ENCODE measurements around the gene HAPLN3. TPM values are rescaled to one million over a fixed set of nuclear protein-coding genes. Genes with fewer than 3 reads are reported as not detected.

The HAPLN3 gene
- total RNA-seq, 1 donor from 2014 or later, result 78.2 TPM

- peaks cover 4% of the 10 kb centered on the region for H3K27me3 Mint-ChIP-seq (ENCODE audit: low read depth)
These were observed 20.7 kb downstream of the HAPLN3 start for GRCh38 chr15:88874684-88875083.

GRCh38 chr15:88874275-88874674 lies 21.1 kb downstream of the HAPLN3 start:
- Mint-ChIP-seq H3K4me3 (ENCODE audit: unreplicated experiment) (no peak overlapping the region), H3K27ac (ENCODE audit: unreplicated experiment) (no peak overlapping the region), H3K4me1 (ENCODE audit: low read depth) (peaks cover 4% of the 10 kb centered on the region), H3K36me3 (ENCODE audit: low read depth) (peaks cover 17% of the 10 kb centered on the region), H3K9me3 (ENCODE audit: low read depth) (no peaks in the 10 kb centered on the region), H3K27me3 (ENCODE audit: low read depth) (peaks cover 5% of the 10 kb centered on the region)
- no peak for TF ChIP-seq CTCF (IDR thresholded peaks at IDR 0.05)
- no peak for DNase-seq (ENCODE audit: low spot score)

More at GRCh38 chr15:88874684-88875083, 20.7 kb downstream of the HAPLN3 start:
- Mint-ChIP-seq H3K9me3 (ENCODE audit: low read depth) (no peaks in the 10 kb centered on the region), H3K36me3 (ENCODE audit: low read depth) (peaks cover 17% of the 10 kb centered on the region), H3K4me1 (ENCODE audit: low read depth) (peaks cover 4% of the 10 kb centered on the region), H3K4me3 (ENCODE audit: unreplicated experiment) (no peak overlapping the region), H3K27ac (ENCODE audit: unreplicated experiment) (no peak overlapping the region)
- no peak for TF ChIP-seq CTCF (IDR thresholded peaks at IDR 0.05)
- no peak for DNase-seq (ENCODE audit: low spot score)

- peaks cover 18% of the 10 kb centered on the region for H3K36me3 Mint-ChIP-seq (ENCODE audit: low read depth)
- H3K9me3 Mint-ChIP-seq (ENCODE audit: low read depth), result no peaks in the 10 kb centered on the region
- peaks cover 7% of the 10 kb centered on the region for H3K27me3 Mint-ChIP-seq (ENCODE audit: low read depth)
- no peak overlapping the region for H3K4me3 Mint-ChIP-seq (ENCODE audit: unreplicated experiment)
- no peak for TF ChIP-seq CTCF (IDR thresholded peaks at IDR 0.05)
- peaks cover 4% of the 10 kb centered on the region for H3K4me1 Mint-ChIP-seq (ENCODE audit: low read depth)
- DNase-seq (ENCODE audit: low spot score), result no peak
- no peak overlapping the region for H3K27ac Mint-ChIP-seq (ENCODE audit: unreplicated experiment)
These were observed 21.6 kb downstream of the HAPLN3 start for GRCh38 chr15:88873786-88874185.

- no peak overlapping the region for H3K27ac Mint-ChIP-seq (ENCODE audit: unreplicated experiment)
- H3K27me3 Mint-ChIP-seq (ENCODE audit: low read depth), result peaks cover 9% of the 10 kb centered on the region
- no peaks in the 10 kb centered on the region for H3K9me3 Mint-ChIP-seq (ENCODE audit: low read depth)
- H3K36me3 Mint-ChIP-seq (ENCODE audit: low read depth), result peaks cover 22% of the 10 kb centered on the region
- TF ChIP-seq CTCF (IDR thresholded peaks at IDR 0.05), result no peak
- no peak for DNase-seq (ENCODE audit: low spot score)
- no peak overlapping the region for H3K4me3 Mint-ChIP-seq (ENCODE audit: unreplicated experiment)
- peaks cover 4% of the 10 kb centered on the region for H3K4me1 Mint-ChIP-seq (ENCODE audit: low read depth)
These were observed 22.6 kb downstream of the HAPLN3 start for GRCh38 chr15:88872706-88873105.

- peaks cover 4% of the 10 kb centered on the region for H3K4me1 Mint-ChIP-seq (ENCODE audit: low read depth)
- no peaks in the 10 kb centered on the region for H3K9me3 Mint-ChIP-seq (ENCODE audit: low read depth)
- no peak overlapping the region for H3K4me3 Mint-ChIP-seq (ENCODE audit: unreplicated experiment)
- no peak for DNase-seq (ENCODE audit: low spot score)
- H3K27me3 Mint-ChIP-seq (ENCODE audit: low read depth), result peaks cover 9% of the 10 kb centered on the region
- peaks cover 23% of the 10 kb centered on the region for H3K36me3 Mint-ChIP-seq (ENCODE audit: low read depth)
- TF ChIP-seq CTCF (IDR thresholded peaks at IDR 0.05), result no peak
- H3K27ac Mint-ChIP-seq (ENCODE audit: unreplicated experiment), result no peak overlapping the region
These were observed 23.2 kb downstream of the HAPLN3 start for GRCh38 chr15:88872106-88872505.
